Islet precursor cell (in vitro differentiated cells): ENCODE results near the gene ULBP3.
A peak's percentile ranks its signal among the peaks of the same experiment; 100 is the strongest.
"Not testable (repeated sequence)": the region's sequence is repeated elsewhere in the genome, so short reads cannot be mapped to it uniquely, and the experiment has no call there.

Experiments
- DNase-seq: peaks from one replicate; pipeline ENCODE4 v3.0.0-alpha.2; 2018

ULBP3 gene

DNA sequence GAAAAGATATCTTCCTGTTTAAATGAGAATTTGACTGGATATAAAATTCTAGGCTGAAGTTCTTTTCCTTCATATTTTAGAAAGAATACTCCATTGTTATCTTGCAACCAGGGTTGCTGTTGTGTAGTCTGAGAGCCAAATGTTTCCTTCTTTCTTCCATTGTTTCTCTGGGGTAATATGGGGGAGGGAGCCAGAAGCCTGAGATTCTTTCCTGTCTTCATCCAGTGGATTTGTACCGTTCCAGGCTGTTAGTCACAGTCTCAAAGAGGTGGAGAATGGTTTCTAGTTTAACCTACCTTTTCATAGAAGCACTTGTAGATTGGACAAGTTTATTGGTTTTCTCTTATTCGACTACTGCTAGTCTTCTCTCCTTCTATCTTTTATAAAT is 6.1 kb upstream of the ULBP3 start:
- DNase-seq = no peak

GRCh38 chr6:150074396-150075033 is 5.6 kb upstream of the ULBP3 start:
- DNase-seq = not testable (repeated sequence)

DNA sequence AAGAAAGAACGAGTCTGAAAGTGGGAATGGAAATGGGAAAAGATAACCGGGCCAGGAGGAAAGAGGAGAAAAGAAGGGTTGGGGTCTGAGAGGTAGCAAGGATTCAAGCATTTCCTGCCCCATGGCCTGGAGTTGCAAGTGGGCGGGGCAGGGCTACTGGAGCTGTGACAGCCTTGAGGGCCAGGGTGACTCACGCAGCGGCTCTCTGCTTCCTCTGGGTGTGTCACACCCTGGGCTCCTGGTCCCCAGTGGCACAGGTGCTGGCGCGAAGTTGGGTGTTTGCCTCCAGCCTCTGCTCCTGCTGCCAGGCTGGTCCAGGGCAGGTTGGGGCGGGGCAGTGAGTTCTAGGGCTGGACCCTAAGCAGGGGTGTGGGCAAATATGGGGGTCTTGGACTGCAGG is 3.3 kb upstream of the ULBP3 start:
- DNase-seq = peak; percentile 96

GRCh38 chr6:150070236-150070818 is 1.4 kb upstream of the ULBP3 start:
- no peak for DNase-seq

DNA sequence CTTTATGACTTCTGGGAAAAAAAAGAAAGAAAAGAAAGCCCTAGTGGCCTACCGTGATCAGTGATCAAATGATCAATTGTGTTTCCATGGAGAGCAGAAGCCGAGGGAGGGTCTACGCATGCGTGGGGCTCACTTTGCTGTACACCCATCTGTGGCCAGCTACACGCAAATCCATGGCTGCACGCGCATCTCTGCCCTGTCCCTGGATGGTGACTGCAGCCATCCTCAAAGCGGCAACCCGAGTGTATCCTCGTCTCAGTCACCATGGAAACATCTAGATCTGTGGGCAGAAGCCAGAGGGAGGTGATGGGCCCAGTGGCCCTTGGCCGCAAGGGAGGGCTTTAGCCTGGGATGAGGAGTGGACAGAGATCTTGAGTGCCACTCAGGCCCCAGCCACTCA is 785 bp upstream of the ULBP3 start:
- DNase-seq = no peak

DNA sequence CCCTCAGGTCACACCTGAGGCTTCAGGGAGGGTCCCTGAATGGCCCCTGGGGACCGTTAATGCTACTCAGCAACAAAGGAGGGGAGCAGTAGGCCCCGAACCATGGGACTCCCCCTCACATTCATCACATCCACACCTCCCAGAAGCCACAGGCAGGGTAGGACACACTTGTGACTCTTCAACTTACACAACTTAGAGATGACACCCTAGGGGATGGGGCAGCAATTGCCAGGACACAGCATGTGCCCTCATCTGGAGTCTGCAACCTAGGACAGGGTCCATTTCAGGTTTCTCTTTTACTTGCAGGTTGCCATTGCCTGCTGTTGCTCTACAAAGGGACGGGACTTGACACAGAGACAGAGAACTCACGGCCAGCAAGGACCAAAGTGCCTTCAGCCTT is 770 bp downstream of the ULBP3 start:
- DNase-seq = no peak

DNA sequence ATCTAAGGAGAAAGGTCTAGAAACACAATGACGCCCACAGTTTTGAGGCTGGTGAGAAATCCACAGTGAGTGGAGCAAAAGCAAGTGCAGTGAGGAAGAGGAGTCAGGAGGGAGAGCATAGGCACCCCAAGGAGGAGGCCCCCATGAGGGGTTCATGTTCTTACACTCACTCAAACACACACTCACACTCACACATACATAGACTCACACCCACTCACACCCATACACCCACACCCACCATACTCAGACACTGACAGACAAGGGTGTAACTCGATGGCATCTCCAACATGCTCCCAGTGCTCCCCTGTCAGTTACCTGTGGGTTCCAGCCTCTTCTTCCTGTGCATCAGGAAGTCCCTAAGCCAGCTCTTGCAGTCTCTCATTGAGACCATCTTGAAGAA is 3.8 kb downstream of the ULBP3 start:
- no peak for DNase-seq

- DNase-seq = no peak
These were observed 5.3 kb downstream of the ULBP3 start for GRCh38 chr6:150063640-150064039.

DNA sequence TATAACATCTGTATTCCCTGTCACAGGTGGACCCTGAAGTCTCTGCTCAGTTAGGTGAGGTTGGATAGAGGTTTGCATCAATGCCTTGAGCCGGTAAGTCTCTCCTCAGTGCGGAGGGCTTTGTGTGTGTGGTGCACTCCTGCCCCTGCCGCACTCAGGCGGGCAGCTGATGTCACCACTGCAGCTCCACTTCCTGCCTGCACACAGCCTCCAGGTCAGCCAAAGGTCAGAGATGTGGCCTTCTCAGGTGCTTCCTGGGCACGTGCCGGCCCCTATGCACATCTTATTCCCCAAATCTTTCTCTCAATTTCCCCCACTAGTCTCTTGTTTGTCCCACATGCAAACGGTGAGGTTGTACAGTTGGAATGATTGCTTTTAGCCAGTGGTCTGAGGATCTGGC is 8.9 kb downstream of the ULBP3 start:
- not testable (repeated sequence) for DNase-seq

DNA sequence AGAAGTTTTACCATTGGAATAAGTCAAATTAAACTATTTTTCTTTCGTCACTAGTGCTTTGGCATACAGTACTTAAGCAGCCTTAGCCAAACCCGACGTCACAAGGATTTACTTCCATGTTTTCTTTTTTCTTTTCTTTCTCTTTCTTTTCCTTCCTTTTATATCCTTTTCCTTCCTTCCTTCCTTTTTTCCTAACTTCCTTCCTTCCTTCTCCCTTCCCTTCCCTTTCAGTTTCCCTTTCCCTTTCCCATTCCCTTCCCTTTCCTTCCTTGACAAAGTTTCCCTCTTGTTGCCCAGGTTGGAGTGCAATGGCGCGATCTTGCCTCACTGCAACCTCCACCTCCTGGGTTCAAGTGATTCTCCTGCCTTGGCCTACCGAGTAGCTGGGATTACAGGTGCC is 9.9 kb downstream of the ULBP3 start:
- DNase-seq = no peak

DNA sequence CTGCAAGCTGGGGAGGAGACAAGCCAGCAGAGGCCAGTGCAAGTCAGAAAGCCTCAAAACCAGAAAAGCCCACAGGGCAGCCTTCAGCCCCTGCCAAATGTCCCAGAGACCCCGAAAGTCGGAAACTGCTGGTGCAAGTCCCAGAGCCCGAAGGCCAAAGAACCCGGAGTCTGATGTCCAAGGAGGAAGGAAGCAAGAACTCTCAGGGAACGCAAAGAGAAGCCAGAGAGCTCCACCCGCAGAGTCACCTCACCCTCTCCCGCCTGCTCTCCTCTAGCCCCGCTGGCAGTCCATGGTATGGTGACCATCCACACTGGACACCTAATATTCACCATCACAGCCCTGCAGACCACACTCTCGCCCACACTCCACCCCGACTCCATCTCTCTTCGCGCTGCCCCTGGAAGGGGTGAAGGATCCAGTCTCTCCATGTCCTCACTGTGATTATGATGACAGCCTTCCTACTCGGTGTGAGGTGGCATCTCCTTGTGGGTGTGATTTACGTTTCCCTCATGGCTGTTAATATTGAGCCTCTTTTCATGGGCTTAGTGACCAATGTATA is 10.6 kb downstream of the ULBP3 start:
- DNase-seq = no peak

GRCh38 chr6:150057501-150057951 is 11.4 kb downstream of the ULBP3 start:
- no peak for DNase-seq

DNA sequence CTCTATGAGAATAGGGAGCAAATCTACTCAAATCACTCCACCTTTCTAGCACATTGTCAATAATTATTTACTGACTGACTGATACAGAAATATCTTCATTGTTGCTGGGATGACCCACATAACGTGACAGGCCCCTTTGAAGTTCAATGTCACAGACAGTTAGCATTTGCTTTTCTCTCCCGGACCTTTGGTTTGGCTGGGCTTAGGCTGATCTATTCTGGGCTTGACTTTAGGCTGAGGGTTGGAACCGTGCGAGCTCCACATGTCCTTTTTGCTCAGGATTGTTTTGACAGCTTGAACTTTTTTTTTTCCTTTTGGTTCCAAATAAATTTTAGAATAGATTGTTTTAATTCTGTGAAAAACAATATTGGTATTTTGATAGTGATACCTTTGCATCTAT is 12.0 kb downstream of the ULBP3 start:
- DNase-seq = peak; percentile 2

- DNase-seq = peak; percentile 22
These were observed 12.8 kb downstream of the ULBP3 start for GRCh38 chr6:150056156-150056555.

DNA sequence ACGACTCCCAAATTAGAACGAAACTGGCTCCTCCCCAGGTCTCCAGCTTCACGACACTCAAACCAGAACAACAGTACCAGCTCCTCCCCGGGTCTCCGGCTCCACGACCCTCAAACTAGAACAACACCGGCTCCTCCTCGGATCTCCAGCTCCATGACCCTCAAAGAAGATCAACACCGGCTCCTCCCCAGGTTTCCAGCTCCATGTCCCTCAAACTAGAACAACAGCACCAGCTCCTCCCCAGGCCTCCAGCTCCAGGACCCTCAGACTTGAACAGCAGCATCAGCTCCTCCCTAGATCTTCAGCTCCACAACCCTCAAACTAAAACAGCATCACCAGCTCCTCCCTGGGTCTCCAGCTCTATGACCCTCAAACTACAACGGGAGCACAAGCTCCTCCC is 13.8 kb downstream of the ULBP3 start:
- peak; percentile 40 for DNase-seq

- DNase-seq = no peak
These were observed 15.5 kb downstream of the ULBP3 start for GRCh38 chr6:150053450-150053849.

DNA sequence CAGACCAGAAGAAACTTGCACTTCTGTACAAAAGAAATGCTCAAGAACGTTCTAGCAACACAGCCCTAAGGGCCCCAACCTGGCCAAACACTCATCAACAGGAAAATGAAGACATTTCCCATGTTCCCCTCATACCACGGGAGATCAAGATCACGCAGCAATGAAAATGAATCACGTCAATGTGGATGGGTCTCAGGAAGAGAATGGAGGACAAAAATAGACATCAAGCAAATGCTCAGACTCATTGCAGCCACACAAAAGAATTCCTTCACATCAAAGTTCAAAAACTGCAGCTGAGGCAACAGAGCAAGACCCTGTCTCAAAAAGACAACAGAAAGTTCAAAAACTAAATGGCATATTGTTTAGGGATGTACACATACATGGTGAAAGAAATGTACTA is 18.1 kb downstream of the ULBP3 start:
- DNase-seq = no peak

DNA sequence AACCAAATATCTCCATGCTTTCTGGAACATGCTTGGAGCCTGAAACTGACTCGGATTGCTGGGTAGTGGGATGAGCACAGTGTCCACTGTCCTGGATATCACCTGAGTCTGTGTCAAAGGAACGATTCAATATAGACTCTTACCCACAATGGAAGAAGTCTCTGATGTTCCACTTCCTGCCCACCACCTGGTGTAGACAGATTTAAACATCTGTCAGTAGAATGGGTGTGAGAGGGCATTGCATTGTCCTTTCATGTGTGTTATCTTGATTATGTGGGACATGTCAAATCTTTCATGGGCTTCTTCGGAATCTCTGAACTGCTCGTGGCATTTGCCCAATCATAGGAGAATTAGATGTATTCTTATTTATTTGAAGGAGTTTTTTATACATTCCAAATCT is 20.8 kb downstream of the ULBP3 start:
- no peak for DNase-seq

DNA sequence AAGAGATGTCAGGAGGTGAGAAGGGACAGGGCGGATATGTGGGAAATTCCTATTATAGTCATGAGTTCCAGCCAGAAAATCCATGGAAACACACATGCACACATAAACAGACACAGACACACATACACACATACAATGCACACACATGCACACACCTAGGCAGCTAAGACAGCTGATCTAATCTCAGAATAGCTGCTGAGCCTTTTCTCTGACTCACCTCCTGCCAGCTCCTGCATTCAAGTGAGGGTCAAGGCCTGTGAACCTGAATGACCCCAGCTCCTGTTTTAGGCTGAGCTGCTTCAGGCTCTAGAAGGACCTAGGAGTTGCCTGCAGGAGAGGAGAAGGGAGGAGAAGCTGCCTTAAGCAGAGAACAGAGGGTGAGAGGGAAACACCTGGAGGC is 22.0 kb downstream of the ULBP3 start:
- peak; percentile 69 for DNase-seq

DNA sequence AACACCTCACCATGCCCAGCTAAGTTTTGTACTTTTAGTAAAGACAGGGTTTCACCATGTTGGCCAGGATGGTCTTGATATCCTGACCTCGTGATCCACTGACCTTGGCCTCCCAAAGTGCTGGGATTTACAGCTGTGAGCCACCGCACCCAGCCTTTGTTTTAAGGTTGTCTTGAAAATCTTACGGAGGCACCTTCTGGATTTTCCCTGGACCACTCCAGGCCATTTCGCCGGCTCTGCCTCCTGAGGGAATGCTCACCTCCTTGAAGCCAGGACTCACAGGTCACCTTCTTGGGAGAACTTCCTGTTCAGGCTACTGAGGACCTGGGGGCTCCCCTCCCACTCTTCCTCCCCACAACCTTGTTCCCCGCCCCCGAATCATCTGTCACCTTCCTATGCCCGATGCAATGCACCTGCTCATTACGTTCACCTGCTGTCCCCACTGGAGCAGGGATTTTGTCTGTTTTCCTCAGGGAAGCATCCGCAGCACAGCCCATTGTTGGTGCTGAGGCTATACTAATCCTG is 24.2 kb downstream of the ULBP3 start:
- no peak for DNase-seq

DNA sequence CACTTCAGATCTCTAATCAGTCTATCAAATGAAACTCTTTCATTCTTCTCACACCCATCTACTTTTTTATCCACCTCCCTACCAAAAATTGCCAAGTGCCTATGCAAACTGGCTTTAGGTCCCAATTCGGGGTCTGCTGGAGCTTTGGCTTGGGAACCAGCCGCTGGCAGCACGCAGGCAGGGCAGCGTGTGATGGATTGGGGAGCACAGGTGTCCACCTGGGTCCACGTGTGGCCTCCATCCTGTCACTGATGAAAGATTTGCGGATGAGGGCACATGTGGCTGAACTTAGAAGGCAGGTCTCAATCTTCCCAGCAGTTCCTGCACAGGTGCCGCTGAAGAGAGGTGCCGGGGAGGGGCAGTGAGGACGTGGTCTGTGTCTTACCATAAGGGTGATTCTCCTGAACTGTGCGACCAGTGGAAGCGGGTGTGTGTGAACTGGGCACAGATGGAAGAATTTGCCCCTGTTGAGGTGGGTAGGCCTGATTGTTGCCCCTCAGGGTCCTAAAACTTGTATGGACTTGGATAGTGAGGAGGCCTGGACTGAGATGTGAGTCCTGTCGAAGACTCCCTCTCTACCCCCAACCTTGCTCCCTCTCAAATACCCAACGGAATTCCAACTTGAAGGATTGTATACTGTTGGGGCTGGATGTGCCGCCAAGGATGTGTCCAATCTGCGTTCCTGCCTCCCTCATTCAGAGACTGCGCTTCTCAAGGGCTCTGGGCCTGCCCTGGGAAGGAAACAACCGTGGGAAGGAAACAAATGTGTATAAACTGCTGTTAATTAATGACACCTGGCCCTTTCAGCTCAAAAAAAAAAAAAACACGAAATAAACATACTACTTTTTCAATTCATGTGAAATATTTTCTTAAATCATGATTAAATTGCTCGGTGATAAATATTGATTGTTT is 25.2 kb downstream of the ULBP3 start:
- no peak for DNase-seq

- no peak for DNase-seq
These were observed 25.8 kb downstream of the ULBP3 start for GRCh38 chr6:150043096-150043495.
